Measurements from ENCODE around the gene SP7.

DNA sequence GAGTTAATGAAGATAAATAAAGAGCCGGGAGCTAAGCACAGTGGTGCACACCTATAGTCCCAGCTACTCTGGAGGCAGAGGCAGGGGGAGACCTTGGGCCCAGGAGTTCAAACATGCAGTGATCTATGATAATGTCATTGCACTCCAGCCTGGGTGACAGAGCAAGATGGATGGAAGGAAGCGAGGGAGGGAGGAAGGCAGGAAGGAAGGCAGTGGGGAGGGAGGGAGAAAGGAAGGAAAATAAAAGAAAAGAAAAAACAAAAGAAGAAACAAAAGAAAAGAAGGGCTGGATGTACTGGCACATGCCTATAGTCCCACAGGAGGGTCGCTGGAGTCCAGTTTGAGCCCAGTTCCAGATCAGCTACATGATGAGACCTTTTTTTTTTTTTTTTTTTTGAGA is 19.0 kb upstream of the SP7 start:
- TF ChIP-seq RFX5 (IDR thresholded peaks at IDR 0.05), result no peak
- TF ChIP-seq, protein P1, sequence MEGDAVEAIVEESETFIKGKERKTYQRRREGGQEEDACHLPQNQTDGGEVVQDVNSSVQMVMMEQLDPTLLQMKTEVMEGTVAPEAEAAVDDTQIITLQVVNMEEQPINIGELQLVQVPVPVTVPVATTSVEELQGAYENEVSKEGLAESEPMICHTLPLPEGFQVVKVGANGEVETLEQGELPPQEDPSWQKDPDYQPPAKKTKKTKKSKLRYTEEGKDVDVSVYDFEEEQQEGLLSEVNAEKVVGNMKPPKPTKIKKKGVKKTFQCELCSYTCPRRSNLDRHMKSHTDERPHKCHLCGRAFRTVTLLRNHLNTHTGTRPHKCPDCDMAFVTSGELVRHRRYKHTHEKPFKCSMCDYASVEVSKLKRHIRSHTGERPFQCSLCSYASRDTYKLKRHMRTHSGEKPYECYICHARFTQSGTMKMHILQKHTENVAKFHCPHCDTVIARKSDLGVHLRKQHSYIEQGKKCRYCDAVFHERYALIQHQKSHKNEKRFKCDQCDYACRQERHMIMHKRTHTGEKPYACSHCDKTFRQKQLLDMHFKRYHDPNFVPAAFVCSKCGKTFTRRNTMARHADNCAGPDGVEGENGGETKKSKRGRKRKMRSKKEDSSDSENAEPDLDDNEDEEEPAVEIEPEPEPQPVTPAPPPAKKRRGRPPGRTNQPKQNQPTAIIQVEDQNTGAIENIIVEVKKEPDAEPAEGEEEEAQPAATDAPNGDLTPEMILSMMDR (IDR thresholded peaks at IDR 0.05), result no peak
- TF ChIP-seq, protein P2, sequence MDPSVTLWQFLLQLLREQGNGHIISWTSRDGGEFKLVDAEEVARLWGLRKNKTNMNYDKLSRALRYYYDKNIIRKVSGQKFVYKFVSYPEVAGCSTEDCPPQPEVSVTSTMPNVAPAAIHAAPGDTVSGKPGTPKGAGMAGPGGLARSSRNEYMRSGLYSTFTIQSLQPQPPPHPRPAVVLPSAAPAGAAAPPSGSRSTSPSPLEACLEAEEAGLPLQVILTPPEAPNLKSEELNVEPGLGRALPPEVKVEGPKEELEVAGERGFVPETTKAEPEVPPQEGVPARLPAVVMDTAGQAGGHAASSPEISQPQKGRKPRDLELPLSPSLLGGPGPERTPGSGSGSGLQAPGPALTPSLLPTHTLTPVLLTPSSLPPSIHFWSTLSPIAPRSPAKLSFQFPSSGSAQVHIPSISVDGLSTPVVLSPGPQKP (IDR thresholded peaks at IDR 0.05; ENCODE audit: low read depth, low read length), result no peak
- TF ChIP-seq, protein P3, sequence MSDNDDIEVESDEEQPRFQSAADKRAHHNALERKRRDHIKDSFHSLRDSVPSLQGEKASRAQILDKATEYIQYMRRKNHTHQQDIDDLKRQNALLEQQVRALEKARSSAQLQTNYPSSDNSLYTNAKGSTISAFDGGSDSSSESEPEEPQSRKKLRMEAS (IDR thresholded peaks at IDR 0.05), result no peak
- TF ChIP-seq, protein P4, sequence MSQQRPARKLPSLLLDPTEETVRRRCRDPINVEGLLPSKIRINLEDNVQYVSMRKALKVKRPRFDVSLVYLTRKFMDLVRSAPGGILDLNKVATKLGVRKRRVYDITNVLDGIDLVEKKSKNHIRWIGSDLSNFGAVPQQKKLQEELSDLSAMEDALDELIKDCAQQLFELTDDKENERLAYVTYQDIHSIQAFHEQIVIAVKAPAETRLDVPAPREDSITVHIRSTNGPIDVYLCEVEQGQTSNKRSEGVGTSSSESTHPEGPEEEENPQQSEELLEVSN (IDR thresholded peaks at IDR 0.05; ENCODE audit: borderline replicate concordance, low read depth), result no peak
- TF ChIP-seq MAZ (IDR thresholded peaks at IDR 0.05; ENCODE audit: borderline replicate concordance, low read depth, low read length), result no peak
- TF ChIP-seq JUN (IDR thresholded peaks at IDR 0.05), result no peak
- no peak for TF ChIP-seq MAFK (IDR thresholded peaks at IDR 0.05; ENCODE audit: partially characterized antibody)
- TF ChIP-seq POLR2A (IDR thresholded peaks at IDR 0.05; ENCODE audit: low read length), result no peak
